Measurements from ENCODE around the gene SCARF2.
"Not testable (repeated sequence)": the region's sequence is repeated elsewhere in the genome, so short reads cannot be mapped to it uniquely, and the experiment has no call there.

The SCARF2 gene

DNA sequence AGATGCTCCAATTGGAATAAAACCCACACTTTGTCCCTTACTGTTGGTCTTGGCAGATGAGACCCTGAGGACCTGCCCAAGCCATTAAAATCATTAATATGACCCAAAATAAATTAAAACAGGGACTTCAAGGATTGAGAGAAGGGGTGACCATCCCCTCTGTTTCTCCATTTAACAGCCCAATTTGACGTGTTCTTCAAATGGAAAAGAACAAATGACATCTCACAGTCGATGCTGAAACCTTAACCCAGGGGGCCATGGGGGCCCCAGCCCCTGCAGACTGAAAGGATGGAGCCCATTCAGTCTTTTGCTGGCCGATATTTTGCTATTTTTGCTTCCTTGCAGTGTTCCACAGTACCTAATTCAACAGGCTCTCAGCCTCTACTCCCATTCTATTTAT lies 23.2 kb downstream of the SCARF2 start:
- no peak for DNase-seq (ENCODE audit: extremely low read depth in 1 of 2, low read depth in 1 of 2)

DNA sequence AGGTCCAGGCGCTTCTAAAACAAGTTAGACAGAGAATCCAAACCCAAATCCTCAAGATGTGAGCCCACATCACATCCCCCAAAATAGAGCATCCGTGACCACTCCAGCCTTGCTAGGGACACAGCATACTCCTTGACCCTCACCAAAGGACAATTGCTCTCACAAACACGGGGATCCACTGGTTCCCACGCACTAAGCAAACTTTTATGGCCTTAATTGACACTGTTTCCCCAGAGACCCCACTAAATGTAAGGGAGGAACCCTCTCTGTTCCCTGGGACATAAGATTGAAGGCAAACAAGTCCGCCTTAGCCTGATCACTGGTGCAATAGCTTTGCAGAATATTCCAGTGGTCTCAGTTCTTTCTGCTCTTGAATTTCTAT lies 23.6 kb downstream of the SCARF2 start:
- no peak for DNase-seq (ENCODE audit: extremely low read depth in 1 of 2, low read depth in 1 of 2)

DNA sequence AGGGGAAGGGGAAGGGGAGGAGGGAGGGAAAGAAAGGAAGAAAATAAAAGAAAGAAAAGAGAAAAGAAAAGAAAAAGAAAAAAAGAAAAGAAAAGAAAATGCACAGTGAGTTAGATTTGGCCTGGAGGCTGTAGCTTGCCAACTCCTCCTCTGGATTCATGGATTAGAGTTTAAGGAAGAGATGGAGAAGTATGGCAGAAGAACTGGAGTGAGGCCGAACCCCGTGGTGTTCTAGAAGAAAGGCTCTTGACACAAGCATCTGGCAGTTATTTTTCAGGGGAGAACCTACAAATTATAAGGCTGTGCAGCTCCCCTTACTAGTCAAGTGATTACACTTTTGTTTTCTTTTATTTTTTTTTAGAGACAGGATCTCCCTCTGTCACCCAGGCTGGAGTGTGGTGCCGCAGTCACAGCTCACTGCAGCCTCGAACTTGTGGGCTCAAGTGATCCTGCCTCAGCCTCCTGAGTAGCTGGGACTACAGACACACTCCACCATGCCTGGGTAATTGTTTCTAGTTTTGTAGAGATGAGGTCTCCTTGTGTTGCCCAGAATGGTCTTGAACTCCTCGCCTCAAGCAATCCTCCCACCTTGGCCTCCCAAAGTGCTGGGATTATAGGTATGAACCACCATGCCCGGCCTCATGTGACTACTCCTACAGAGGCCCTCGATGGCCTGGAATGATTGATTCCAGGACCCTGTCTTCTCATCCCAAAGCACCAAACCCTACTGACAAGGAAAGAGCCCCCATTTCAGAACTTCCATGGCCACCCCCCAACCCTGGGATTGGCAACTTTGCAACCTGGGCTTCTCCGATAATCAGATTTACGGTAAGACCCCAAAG lies 24.2 kb downstream of the SCARF2 start:
- no peak for DNase-seq (ENCODE audit: extremely low read depth in 1 of 2, low read depth in 1 of 2)

DNA sequence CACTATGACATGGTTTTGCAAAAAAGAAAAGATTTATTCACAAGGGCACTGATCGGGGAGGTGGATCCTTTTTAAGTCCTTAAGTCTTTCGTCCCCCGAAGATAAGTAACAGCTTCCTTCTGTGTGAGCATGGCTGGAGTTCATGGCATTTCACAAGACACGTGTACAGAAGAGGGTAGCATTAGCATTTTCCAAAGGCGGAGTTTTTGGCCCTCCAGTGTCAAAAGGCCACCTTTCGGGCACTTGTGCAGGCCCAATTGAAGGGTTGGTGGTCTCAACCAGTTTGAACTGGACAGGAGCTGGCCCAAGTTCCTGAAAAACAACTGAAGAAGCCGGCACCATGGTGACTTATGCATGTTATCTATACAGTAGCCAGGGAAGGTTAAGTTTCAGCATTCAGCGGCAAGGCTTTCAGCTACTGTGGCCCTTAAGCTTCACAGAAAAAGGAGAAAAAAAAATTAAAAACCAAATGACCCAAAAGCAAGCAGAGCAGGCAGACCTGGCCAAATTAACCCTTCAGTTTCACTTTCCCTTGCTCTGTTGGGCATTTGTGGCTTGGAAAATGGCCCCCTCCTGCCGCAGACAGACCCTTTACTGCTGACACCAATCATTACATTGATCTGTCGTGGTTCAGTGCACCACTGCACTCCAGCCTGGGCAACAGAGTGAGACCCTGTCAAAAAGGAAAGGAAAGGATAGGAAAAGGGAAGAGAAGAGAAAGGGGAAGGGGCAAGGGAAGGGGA lies 25.0 kb downstream of the SCARF2 start:
- no peak for DNase-seq (ENCODE audit: extremely low read depth in 1 of 2, low read depth in 1 of 2)

DNA sequence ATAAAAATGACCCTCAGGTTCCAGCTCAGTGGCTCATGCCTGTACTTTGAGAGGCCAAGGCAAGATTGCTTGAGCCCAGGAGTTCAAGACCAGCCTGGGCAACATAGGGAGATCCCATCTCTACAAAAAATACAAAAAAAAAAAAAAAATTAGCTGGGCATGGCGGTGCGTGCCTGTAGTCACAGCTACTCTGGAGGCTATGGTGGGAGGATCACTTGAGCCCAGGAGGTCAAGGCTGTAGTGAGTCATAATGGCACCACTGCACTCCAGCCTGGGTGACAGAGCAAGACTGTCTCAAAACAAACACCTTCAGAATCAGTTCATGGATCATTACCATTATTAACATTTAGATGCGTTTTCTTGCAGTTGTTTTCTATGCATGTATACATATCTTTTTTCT lies 28.2 kb downstream of the SCARF2 start:
- not testable (repeated sequence) for DNase-seq (ENCODE audit: extremely low read depth in 1 of 2, low read depth in 1 of 2)

DNA sequence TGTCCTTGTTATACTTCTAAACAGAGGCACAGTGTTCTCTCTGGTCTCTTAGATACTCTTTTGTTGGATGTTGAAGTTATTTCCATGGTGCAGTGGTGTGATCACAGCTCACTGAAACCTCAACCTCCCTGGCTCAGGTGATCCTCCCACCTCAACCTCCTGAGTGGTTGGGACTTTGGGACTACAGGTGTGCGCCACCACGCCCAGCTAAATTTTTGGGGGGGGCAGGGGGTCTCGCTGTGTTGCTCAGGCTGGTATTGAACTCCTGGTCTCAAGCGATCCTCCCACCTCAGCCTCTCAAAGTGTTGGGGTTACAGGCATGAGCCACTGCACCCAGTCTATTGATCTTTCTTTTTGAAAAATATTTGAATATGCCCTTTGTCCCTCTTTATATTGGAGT lies 28.7 kb downstream of the SCARF2 start:
- DNase-seq (ENCODE audit: extremely low read depth in 1 of 2, low read depth in 1 of 2): no peak

DNA sequence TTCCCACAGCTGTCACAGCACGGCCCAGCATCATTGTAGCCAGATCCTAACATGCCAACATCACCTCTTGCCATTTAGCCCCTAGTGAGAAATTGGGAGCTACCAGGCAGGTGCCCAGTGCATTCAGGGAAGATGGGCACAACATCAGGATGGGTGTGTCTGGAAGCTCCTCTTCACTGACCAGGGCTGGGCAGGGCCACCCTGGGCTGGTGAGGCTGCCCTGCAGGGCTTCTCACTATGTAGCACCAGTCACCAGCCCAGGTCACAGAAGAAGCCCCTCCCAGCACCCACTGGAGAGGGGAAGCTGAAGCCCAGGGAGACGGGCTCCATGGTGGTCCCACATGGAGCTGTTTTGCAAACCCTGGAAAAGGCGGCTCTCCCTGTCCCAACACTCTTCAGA lies 29.8 kb downstream of the SCARF2 start:
- DNase-seq (ENCODE audit: extremely low read depth in 1 of 2, low read depth in 1 of 2): no peak

DNA sequence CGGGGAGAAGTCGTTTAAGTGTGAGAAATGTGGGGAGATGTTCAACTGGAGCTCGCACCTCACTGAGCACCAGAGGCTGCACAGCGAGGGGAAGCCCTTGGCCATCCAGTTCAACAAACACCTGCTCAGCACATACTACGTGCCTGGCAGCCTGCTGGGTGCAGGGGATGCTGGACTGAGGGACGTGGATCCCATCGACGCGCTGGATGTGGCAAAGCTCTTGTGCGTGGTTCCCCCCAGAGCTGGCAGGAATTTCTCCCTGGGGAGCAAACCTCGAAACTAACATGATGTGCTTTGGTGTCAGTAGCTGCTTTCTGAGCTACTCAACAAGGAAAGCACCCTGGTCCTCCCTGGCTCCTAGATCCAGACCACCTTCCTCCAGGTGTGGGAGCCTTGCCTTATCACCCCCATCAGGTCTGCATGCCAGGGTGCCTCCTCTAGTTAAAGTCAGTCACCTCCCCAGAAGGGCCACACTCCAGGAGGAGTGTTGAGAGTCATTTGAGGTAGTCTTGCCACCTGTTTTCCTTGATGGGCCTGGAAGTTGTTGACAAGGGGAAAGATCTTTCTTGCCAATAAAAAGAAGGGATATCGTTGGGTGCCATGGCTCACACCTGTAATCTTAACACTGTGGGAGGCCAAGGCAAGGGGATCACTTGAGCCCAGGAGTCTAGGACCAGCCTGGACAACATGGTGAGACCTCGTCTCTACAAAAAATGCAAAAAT lies 30.8 kb downstream of the SCARF2 start:
- DNase-seq (ENCODE audit: extremely low read depth in 1 of 2, low read depth in 1 of 2): no peak

DNA sequence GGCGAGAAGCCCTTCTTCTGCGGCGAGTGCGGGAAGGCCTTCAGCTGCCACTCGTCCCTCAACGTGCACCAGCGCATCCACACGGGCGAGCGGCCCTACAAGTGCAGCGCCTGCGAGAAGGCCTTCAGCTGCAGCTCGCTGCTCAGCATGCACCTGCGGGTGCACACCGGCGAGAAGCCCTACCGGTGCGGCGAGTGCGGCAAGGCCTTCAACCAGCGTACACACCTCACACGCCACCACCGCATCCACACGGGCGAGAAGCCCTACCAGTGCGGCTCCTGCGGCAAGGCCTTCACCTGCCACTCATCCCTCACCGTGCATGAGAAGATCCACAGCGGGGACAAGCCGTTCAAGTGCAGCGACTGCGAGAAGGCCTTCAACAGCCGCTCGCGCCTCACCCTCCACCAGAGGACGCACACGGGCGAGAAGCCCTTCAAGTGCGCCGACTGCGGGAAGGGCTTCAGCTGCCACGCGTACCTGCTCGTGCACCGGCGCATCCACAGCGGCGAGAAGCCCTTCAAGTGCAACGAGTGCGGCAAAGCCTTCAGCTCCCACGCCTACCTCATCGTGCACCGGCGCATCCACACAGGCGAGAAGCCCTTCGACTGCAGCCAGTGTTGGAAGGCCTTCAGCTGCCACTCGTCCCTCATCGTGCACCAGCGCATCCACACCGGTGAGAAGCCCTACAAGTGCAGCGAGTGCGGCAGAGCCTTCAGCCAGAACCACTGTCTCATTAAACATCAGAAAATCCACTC lies 31.5 kb downstream of the SCARF2 start:
- no peak for DNase-seq (ENCODE audit: extremely low read depth in 1 of 2, low read depth in 1 of 2)

DNA sequence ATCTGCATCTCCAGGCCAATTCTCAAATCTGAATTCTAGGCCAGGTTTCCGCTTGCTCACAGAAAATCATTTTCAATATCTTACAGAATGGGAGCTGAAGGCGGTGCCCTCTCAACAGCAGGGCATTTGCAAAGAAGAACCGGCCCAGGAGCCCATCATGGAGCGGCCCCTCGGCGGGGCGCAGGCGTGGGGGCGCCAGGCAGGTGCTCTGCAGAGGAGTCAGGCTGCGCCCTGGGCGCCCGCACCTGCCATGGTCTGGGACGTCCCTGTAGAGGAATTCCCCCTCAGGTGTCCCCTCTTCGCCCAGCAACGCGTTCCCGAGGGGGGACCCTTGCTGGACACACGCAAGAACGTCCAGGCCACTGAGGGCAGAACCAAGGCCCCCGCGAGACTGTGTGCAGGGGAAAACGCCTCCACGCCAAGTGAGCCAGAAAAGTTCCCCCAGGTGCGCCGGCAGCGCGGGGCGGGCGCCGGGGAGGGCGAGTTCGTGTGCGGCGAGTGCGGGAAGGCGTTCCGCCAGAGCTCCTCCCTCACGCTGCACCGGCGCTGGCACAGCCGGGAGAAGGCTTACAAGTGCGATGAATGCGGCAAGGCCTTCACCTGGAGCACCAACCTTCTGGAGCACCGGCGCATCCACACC lies 32.2 kb downstream of the SCARF2 start:
- DNase-seq (ENCODE audit: extremely low read depth in 1 of 2, low read depth in 1 of 2): no peak

DNA sequence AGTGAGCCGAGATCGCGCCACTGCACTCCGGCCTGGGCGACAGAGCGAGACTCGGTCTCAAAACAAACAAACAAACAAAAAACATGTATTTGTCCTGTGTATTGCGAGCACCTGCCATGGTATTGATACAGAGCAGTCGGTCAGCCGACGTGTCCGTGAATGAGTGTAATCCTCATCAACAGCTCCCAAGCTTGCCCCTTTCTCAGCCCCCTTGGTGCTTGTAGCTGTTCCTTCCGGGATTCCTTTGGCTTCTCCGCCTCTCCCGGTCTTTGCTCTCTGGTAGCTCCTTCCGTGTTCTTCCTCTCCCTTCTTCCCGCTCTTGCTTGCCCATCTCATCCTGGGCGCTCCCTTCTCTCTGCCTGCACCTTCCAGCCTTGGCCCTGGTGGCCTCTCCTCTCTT lies 32.7 kb downstream of the SCARF2 start:
- no peak for DNase-seq (ENCODE audit: extremely low read depth in 1 of 2, low read depth in 1 of 2)

DNA sequence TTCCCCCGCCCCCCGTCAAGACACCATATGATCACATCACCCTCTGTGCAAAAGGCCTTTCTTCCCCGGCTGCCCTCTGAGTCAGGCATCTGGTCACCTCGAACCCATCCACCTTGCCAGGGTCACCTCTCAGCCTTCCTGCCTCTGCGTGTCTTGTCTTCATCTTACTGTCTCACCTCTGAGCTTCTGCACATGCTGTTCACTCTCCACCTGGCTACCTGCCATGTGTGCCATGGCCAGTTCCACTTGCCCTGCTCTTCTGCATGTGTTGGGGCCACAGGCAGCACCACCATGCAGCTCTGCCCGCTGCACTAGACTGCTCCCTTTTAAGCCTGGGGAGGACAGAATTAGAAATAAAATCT lies 33.9 kb downstream of the SCARF2 start:
- DNase-seq (ENCODE audit: extremely low read depth in 1 of 2, low read depth in 1 of 2): no peak

DNA sequence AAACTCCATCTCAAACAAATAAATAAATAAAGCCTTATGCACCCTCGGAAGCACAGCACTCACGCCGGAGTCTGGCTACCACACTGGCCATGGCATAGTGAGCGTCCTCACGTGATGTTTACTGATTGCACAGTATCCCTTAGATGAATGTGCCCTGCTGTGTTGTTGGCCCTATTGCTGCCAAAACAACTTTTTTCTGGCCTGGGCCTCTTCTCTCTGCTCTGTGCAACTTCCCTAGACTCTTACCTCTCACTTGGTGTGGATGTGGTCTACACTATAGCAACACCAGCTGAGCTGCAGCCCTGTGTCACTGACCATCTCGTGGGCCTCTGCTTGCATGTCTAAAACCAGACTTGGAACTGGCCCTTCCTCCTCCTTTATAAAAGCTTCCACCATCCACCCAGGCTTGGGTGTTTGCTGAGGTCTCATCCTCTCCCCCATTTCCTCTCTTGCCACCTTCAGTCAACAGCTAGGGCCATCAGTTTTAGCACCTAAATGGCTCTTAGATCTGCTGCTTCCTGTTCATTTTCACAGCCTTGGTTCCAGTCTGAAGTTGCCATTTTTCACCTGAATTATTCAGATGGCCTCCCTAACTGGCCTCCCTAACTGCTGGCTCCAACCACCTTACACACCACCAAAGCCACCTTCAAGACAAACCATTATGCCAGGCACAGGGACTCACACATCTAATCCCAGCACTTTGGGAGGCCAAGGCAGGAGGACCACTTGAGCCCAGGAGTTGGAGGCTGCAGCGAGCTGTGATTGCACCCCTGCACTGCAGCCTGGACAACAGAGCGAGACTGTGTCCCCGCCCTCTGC lies 34.5 kb downstream of the SCARF2 start:
- DNase-seq (ENCODE audit: extremely low read depth in 1 of 2, low read depth in 1 of 2): no peak

DNA sequence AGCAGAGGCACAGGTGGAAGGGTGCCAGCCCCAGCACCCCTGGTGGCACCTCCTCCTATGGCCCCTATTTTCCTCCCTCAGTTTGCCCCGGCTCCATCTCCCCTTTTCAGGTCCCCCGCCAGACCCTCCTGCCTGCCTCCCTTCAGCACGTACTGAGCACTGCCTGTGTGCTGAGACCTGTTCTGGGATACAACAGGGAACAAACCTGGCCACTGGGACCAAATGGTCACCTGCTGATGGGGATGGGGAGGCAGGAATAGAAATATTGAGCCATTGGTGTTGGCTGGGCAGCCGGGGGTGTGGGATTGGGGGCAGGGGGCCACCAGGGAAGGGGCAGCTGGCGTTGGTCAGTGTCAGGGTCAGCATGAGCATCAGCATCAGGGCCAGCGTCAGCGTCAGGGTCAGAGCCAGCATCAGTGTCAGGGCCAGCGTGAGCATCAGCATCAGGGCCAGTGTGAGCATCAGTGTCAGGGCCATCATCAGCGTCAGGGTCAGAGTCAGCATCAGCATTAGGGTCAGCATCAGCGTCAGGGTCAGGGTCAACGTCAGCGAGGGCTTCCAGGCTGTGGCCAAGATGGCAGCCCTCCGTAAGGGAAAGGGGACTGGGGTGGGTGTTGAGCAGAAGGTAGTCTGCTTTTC lies 36.1 kb downstream of the SCARF2 start:
- no peak for DNase-seq (ENCODE audit: extremely low read depth in 1 of 2, low read depth in 1 of 2)

DNA sequence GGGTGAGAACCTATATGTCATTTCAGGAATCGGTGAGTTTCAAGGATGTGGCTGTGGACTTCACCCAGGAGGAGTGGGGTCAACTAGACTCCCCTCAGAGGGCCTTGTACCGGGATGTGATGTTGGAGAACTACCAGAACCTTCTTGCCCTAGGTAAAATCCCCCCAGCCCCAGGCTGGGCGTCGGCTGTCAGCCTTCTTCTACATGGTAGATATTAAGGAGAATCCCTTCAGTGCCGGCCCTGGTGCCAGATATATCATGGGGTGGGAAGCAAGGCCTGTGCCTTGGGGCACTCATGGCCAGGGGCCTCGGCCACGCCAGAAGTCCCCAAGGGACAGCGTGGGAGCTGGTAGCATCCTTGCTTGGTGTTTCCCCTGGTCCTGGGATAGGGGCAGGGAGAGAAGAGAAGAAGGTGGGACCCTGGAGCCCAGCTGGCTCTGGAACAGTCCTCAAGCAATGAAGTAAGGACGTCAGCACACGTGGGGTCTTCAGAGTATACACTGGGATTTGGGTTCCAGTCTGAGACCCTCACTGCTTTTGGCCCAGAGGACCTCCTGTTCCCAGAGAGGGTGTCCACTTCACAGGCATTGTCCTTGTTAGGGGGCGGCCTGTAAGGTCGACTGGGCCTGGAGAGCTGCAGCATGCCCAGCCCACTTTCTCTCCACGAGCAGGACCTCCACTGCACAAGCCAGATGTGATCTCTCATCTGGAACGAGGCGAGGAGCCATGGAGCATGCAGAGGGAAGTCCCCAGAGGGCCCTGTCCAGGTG lies 36.8 kb downstream of the SCARF2 start:
- DNase-seq (ENCODE audit: extremely low read depth in 1 of 2, low read depth in 1 of 2): no peak

DNA sequence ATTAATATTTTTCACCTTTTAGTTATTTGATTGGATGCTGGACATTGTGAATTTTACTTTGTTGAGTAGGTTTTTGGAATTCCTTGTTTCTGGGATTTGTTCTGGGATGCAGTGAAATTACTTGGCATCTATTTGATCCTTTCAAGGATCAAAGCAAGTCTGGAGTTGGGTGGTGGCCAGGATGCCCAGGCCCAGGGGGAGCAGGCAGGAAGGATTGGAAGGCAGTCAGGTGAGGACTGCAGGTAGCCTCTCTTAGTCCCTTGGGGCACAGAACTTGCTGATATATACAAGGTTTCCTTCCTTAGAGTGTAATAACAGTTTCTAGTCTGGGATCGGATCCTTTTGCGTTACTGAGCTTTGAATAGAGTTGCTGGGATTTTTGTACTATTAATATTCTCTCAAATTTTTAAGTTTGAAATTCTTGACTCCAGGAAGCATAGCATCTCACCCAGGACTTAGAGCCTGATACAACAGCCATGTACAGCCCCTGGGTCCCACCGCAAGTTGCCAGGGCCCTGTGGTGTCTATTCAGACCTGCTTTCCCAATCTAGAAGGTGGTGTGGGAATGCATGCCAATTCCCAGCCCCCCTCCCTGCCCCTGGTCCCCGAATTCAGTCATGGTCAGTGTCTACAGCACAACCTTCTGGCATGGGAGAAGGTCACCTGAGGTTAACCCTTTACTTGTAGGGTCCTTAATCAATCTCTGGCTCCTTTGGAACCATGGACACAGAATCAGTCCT lies 37.6 kb downstream of the SCARF2 start:
- DNase-seq (ENCODE audit: extremely low read depth in 1 of 2, low read depth in 1 of 2): no peak

DNA sequence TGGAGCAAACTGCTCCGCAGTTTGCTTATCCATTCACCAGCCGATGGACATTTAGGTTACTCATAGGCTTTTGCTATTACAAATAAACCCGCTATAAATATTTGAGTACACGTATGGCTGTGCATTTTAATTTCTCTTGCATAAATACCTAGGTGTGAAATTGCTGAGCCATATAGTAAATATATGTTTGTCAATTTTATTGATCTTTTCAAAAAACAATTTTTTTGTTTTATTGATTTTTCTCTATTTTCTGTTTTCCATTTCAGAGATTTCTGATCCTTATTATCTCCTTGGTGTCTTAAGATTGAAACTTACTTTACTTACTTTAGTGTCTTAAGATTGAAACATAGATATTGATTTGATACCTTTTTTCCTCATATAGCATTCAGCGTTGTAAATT lies 39.2 kb downstream of the SCARF2 start:
- no peak for DNase-seq (ENCODE audit: extremely low read depth in 1 of 2, low read depth in 1 of 2)

DNA sequence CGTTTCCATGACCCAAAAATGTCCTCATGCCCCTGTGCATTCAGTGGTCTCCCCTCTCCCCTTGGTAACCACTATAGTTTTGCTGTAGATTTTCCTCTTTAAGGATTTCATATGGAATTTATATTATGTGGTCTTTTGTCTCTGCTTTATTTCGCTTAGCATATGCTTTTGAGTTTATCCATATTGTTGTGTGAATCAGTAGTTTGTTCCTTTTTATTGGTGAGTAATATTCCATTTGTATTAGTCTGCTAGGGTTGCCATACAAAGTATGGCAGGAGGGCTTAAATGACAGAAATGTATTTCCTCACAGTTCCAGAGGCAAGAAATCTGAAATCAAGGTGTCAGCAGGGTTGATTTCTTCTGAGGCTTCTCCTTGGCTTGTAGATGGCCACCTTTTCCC lies 40.1 kb downstream of the SCARF2 start:
- DNase-seq (ENCODE audit: extremely low read depth in 1 of 2, low read depth in 1 of 2): no peak

All from activated CD8-positive, alpha-beta memory T cell treated with anti-CD3 and anti-CD28 coated beads for 1 hour (primary cell).